CD4-positive, alpha-beta T cell treated with Interleukin-2 at 100 ng/mL for 4 hours (primary cell): ENCODE data around the gene GCM1.
"Not testable (repeated sequence)": the region's sequence is repeated elsewhere in the genome, so short reads cannot be mapped to it uniquely, and the experiment has no call there.

Source experiments
- DNase-seq: peaks from one replicate; pipeline ENCODE4 v3.0.0-alpha.2; 2020; ENCODE audit warnings: low spot score

The GCM1 gene

GRCh38 chr6:53148684-53149083 lies at the start of gene GCM1:
Gene GCM1 (minus strand): TSS chr6:53148841. CDS start chr6:53145632, 3,209 bp downstream.
- DNase-seq, result no peak

GRCh38 chr6:53197553-53197952 lies 48.9 kb upstream of the GCM1 start:
- no peak for DNase-seq

GRCh38 chr6:53195048-53195447 lies 46.4 kb upstream of the GCM1 start:
- DNase-seq, result no peak

GRCh38 chr6:53192682-53193188 lies 44.1 kb upstream of the GCM1 start:
- DNase-seq, result no peak

GRCh38 chr6:53189554-53189953 lies 40.9 kb upstream of the GCM1 start:
- no peak for DNase-seq

GRCh38 chr6:53188833-53189232 lies 40.2 kb upstream of the GCM1 start:
- no peak for DNase-seq

GRCh38 chr6:53180678-53181077 lies 32.0 kb upstream of the GCM1 start:
- DNase-seq, result no peak

- no peak for DNase-seq
Measured at GRCh38 chr6:53179961-53180651, 31.5 kb upstream of the GCM1 start.

GRCh38 chr6:53178837-53179432 lies 30.3 kb upstream of the GCM1 start:
- DNase-seq, result no peak

- no peak for DNase-seq
Measured at GRCh38 chr6:53175027-53175426, 26.4 kb upstream of the GCM1 start.

GRCh38 chr6:53172468-53172803 lies 23.8 kb upstream of the GCM1 start:
- DNase-seq, result no peak

GRCh38 chr6:53171605-53172467 lies 23.2 kb upstream of the GCM1 start:
- peak; percentile 91 for DNase-seq

- DNase-seq, result no peak
Measured at GRCh38 chr6:53168516-53169267, 20.1 kb upstream of the GCM1 start.

- DNase-seq, result no peak
Measured at GRCh38 chr6:53165293-53165692, 16.7 kb upstream of the GCM1 start.

GRCh38 chr6:53162606-53163005 lies 14.0 kb upstream of the GCM1 start:
- DNase-seq, result no peak

- no peak for DNase-seq
Measured at GRCh38 chr6:53161481-53162009, 12.9 kb upstream of the GCM1 start.

- DNase-seq, result no peak
Measured at GRCh38 chr6:53159558-53159957, 10.9 kb upstream of the GCM1 start.

GRCh38 chr6:53158076-53158475 lies 9.4 kb upstream of the GCM1 start:
- not testable (repeated sequence) for DNase-seq

GRCh38 chr6:53155279-53155678 lies 6.6 kb upstream of the GCM1 start:
- not testable (repeated sequence) for DNase-seq

GRCh38 chr6:53154794-53155193 lies 6.2 kb upstream of the GCM1 start:
- no peak for DNase-seq

GRCh38 chr6:53154071-53154470 lies 5.4 kb upstream of the GCM1 start:
- no peak for DNase-seq

- no peak for DNase-seq
Measured at GRCh38 chr6:53152576-53152975, 3.9 kb upstream of the GCM1 start.
